GM12878 (cell line): Measurements from ENCODE around the gene ACSS1. TPM values are rescaled to one million over a fixed set of nuclear protein-coding genes. Genes with fewer than 3 reads are reported as not detected.

Source experiments
- ATAC-seq: fragments of 200-7000 bp; cut with Tn5 transposase; 3 replicates; pipeline ENCODE4 v1.9.1; 2020; ENCODE audit warnings: mild to moderate bottlenecking, moderate library complexity
- BruUV-seq: library from RNA; stranded (reverse); fragments of 400-500 nt; replicated peaks from 2 replicates; lab custom pipeline; 2021; lab: Mats Ljungman, UMichigan
- CTCF ChIA-PET: fragments of 300-600 bp; sonication (Branson Sonifier 250); formaldehyde crosslinking; extraction: SDS; loops from one replicate; lab custom pipeline; 2021; ENCODE audit warnings: inconsistent platforms; lab: Yijun Ruan, JAX
- POLR2A ChIA-PET: fragments of 350-600 bp; formaldehyde crosslinking; extraction: SDS; loops from one replicate; lab custom pipeline; 2021; ENCODE audit warnings: inconsistent platforms; lab: Charles Lee
- RAD21 ChIA-PET: fragments of 300-600 bp; sonication (Branson Sonifier 250); formaldehyde crosslinking; loops from one replicate; lab custom pipeline; 2023; ENCODE audit warnings: antibody characterized with exemption; ENCODE audit not compliant: unreplicated experiment; lab: Charles Lee
- SMC1A ChIA-PET: fragments of 300-600 bp; sonication (Branson Sonifier 250); formaldehyde crosslinking; loops from one replicate; lab custom pipeline; 2023; ENCODE audit not compliant: unreplicated experiment, uncharacterized antibody; lab: Charles Lee
- DNase-seq: peaks from one replicate; pipeline ENCODE4 v3.0.0-alpha.2; 2011; ENCODE audit warnings: low read depth, low spot score
- FAIRE-seq: peaks from 3 replicates; lab custom pipeline; 2011; peaks lifted over from hg19 to GRCh38; lab: Jason Lieb, UNC
- H2AFZ ChIP-seq: 2 replicates; pipeline ENCODE4 v1.6.0; 2011; ENCODE audit warnings: low read depth, low read length, control low read depth; ENCODE audit not compliant: control insufficient read depth
- H3K27ac ChIP-seq: 2 replicates; pipeline ENCODE4 v1.5.1; 2011; ENCODE audit warnings: control low read depth; ENCODE audit not compliant: control insufficient read depth, insufficient read depth
- H3K27me3 ChIP-seq, 2 experiments: replicated peaks in 1 of 2; 2 replicates each; pipeline versions ENCODE4 v1.6.0 to v1.6.1; 2011; ENCODE audit warnings: low read length in 1 of 2; ENCODE audit not compliant: control insufficient read depth in 2 of 2, insufficient read depth in 2 of 2
- H3K36me3 ChIP-seq, 2 experiments: 2 replicates each; pipeline ENCODE4 v1.5.1; 2011; ENCODE audit warnings: low read length in 1 of 2; ENCODE audit not compliant: control insufficient read depth in 2 of 2, insufficient read depth in 2 of 2
- H3K4me1 ChIP-seq: 2 replicates; pipeline ENCODE4 v1.6.1; 2011; ENCODE audit warnings: mild to moderate bottlenecking, low read length, moderate library complexity, mixed read lengths; ENCODE audit not compliant: control insufficient read depth, insufficient read depth
- H3K4me2 ChIP-seq: 2 replicates; pipeline ENCODE4 v1.6.0; 2011; ENCODE audit warnings: control low read depth; ENCODE audit not compliant: control insufficient read depth, insufficient read depth
- H3K4me3 ChIP-seq: fragments of 200-600 bp; sonication (generic); 2 replicates; pipeline ENCODE4 v1.5.1; 2016
- H3K79me2 ChIP-seq: 2 replicates; pipeline ENCODE4 v1.6.0; 2011; ENCODE audit warnings: low read length; ENCODE audit not compliant: control insufficient read depth, insufficient read depth
- H3K9ac ChIP-seq: 2 replicates; pipeline ENCODE4 v1.8.0; 2011; ENCODE audit warnings: low read length, control low read depth, mixed read lengths; ENCODE audit not compliant: control insufficient read depth, insufficient read depth
- H3K9me3 ChIP-seq: replicated peaks from 3 replicates; pipeline ENCODE4 v1.5.1; 2011; ENCODE audit warnings: mild to moderate bottlenecking, low read length; ENCODE audit not compliant: control insufficient read depth, insufficient read depth
- H4K20me1 ChIP-seq: 2 replicates; pipeline ENCODE4 v1.6.0; 2011; ENCODE audit not compliant: control insufficient read depth, insufficient read depth
- DPF2 ChIP-seq: fragments of 450-650 bp; IDR thresholded peaks from 2 replicates; pipeline ENCODE4 v1.6.1; 2017; ENCODE audit warnings: mild to moderate bottlenecking
- E2F4 ChIP-seq: IDR thresholded peaks from 2 replicates; pipeline ENCODE4 v1.6.1; 2012; ENCODE audit warnings: low read depth, low read length, improper control_type of control experiment
- EZH2 ChIP-seq: IDR thresholded peaks from 2 replicates; pipeline ENCODE4 v1.6.1; 2012; ENCODE audit warnings: low read depth, mild to moderate bottlenecking, control low read depth, inconsistent platforms, low read length, borderline replicate concordance; ENCODE audit not compliant: control insufficient read depth
- MTA2 ChIP-seq: fragments of 450-650 bp; IDR thresholded peaks from 2 replicates; pipeline ENCODE4 v1.6.1; 2016; ENCODE audit warnings: low read depth, mild to moderate bottlenecking, moderate library complexity
- MYB ChIP-seq: fragments of 150-350 bp; IDR thresholded peaks from 2 replicates; pipeline ENCODE4 v1.6.1; 2014; ENCODE audit warnings: mild to moderate bottlenecking, low read depth, low read length, borderline replicate concordance
- STAT1 ChIP-seq: fragments of 450-650 bp; conservative IDR thresholded peaks from 2 replicates; pipeline ENCODE4 v1.6.1; 2014; ENCODE audit warnings: antibody characterized with exemption, mild to moderate bottlenecking
- TCF7 ChIP-seq: IDR thresholded peaks from 2 replicates; pipeline ENCODE4 v1.6.1; 2014; ENCODE audit warnings: antibody characterized with exemption, borderline replicate concordance
- WGBS: methylation state at CpG from one replicate; pipeline ENCODE4 v1.1.6; 2016; ENCODE audit warnings: low lambda C conversion rate; ENCODE audit not compliant: insufficient replicate concordance, insufficient coverage; ENCODE audit errors: missing lambda C conversion rate; 5-methylcytosine and 5-hydroxymethylcytosine counted together
- in situ Hi-C: fragments of 300-500 bp; cut with MboI; formaldehyde crosslinking; loops from 9 replicates; pipeline ENCODE4 v1.14.3; 2018; ENCODE audit warnings: mixed read lengths
- intact Hi-C: fragments of 100-400 bp; cut with micrococcal nuclease; formaldehyde crosslinking; loops from one replicate; pipeline ENCODE4 v1.14.2; 2022; ENCODE audit not compliant: unreplicated experiment
- polyA plus RNA-seq, 11 experiments: library from polyadenylated mRNA; depleted of rRNA in 4 of 11; unstranded in 6 of 11; stranded (reverse) in 5 of 11; fragments of >200 nt; fragmentation: Nextera tagmentation in 4 of 11; fragmentation: Illumina TruSeq in 1 of 11; extraction: Ambion mirVana in 4 of 11; extraction: Trizol in 1 of 11; gene quantifications; 1 replicate in 1 of 11; 2 replicates in 10 of 11; pipeline versions ENCODE4 v1.2.1 to v1.2.3, GENCODE V29; 2011 to 2016; ENCODE audit warnings: inconsistent platforms in 2 of 11, missing spikeins in 2 of 11, low read depth in 1 of 11
- total RNA-seq, 4 experiments: library from RNA; depleted of rRNA in 3 of 4; stranded (reverse); fragments of >200 nt in 3 of 4; fragmentation: Illumina TruSeq in 1 of 4; extraction: Trizol in 1 of 4; gene quantifications; 2 replicates each; pipeline versions ENCODE4 v1.2.1 to v1.2.3, GENCODE V29; 2013 to 2021

Gene ACSS1
- total and polyA plus RNA-seq, 10 of the 15 experiments (the other 5 are each of a cell fraction or from before 2014, with no cell fraction given), result 1.3 to 44.9 (median 31.1) TPM

DNA sequence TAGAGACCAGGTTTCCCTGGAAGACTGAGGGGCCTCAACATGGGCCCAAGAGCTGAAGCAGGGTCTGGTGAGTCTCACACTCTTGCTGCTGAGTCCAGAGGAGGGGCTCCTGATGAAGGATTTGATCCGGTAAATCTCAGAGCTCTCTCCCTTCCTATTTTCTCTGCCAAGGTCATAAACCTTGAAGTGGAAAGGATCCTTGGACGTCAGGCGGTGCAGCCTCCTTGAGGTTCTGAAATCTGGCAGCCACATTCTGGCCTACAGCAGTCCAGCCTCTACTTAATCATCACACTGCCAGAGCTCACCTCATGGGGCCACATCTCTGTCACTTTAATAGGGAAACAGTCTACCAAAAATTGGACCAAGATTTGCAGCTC lies 24.0 kb downstream of the ACSS1 start:
- H4K20me1 ChIP-seq, result no peaks in the 10 kb centered on the region
- TF ChIP-seq MTA2, result no peak
- TF ChIP-seq MYB, result no peak
- TF ChIP-seq DPF2, result no peak
- no peak for TF ChIP-seq E2F4
- TF ChIP-seq TCF7, result no peak
- no peak for TF ChIP-seq EZH2
- TF ChIP-seq STAT1, result no peak
- no peak overlapping the region for H3K9ac ChIP-seq
- in situ Hi-C loops (no loop called here), intact Hi-C loops (no loop called here)
- no peak overlapping the region for H3K4me3 ChIP-seq
- no peak overlapping the region for H3K27ac ChIP-seq
- WGBS, result 94% methylated on average over 3 of the region's 3 CpGs
- H3K79me2 ChIP-seq, result peaks cover 2% of the 10 kb centered on the region
- ChIA-PET SMC1A (interaction anchor here (1.1 to 1.6 kb wide), 2 partner anchors 29 to 57 kb away, joined by 3 to 7 read pairs; no protein-coding TSS in a partner anchor), RAD21 (no interaction called here), POLR2A (interaction anchor here (1.1 to 1.7 kb wide), 2 partner anchors 11 to 25 kb away, joined by 4 to 5 read pairs; no protein-coding TSS in a partner anchor), CTCF (interaction anchor here (0.7 to 2.1 kb wide), 3 partner anchors 32 to 40 kb away, joined by 3 to 6 read pairs (median 3); no protein-coding TSS in a partner anchor)
- ATAC-seq (no peak), FAIRE-seq (no peak), DNase-seq (no peak)
- H3K4me2 ChIP-seq, result no peak overlapping the region
- BruUV-seq, result no TSS peak
- no peak overlapping the region for H2AFZ ChIP-seq
- no peaks in the 10 kb centered on the region for H3K27me3 ChIP-seq
- H3K4me1 ChIP-seq, result peaks cover 26% of the 10 kb centered on the region
- H3K9me3 ChIP-seq, result no peaks in the 10 kb centered on the region
- H3K36me3 ChIP-seq, result peaks cover 0 to 6% of the 10 kb centered on the region in 2 experiments; a peak in 2 of 4 replicates
